Stimulated activated CD8-positive, alpha-beta memory T cell treated with anti-CD3 and anti-CD28 coated beads, Interleukin-4, amount 100 ng/mL, for 24 hours (primary cell): ENCODE measurements around the gene PAK6.

Source experiments
- DNase-seq: peaks from one replicate; pipeline ENCODE4 v3.0.0-alpha.2; 2020; ENCODE audit warnings: low read depth

Gene PAK6

GRCh38 chr15:40293006-40293405 is 54.1 kb downstream of the PAK6 start:
- no peak for DNase-seq

- DNase-seq = no peak
Measured at GRCh38 chr15:40293905-40294895, 55.3 kb downstream of the PAK6 start.

- no peak for DNase-seq
Measured at GRCh38 chr15:40295297-40295696, 56.4 kb downstream of the PAK6 start.

- DNase-seq = no peak
Measured at GRCh38 chr15:40295877-40296560, 57.2 kb downstream of the PAK6 start.

GRCh38 chr15:40296561-40297230 is 57.8 kb downstream of the PAK6 start:
- no peak for DNase-seq

GRCh38 chr15:40297356-40297755 is 58.5 kb downstream of the PAK6 start:
- no peak for DNase-seq

- DNase-seq = no peak
Measured at GRCh38 chr15:40298216-40298935, 59.5 kb downstream of the PAK6 start.

- DNase-seq = no peak
Measured at GRCh38 chr15:40300367-40300766, 61.5 kb downstream of the PAK6 start.

- DNase-seq = no peak
Measured at GRCh38 chr15:40300771-40301170, 61.9 kb downstream of the PAK6 start.

- no peak for DNase-seq
Measured at GRCh38 chr15:40301467-40302179, 62.8 kb downstream of the PAK6 start.

GRCh38 chr15:40302288-40302886 is 63.5 kb downstream of the PAK6 start:
- DNase-seq = no peak

- DNase-seq = no peak
Measured at GRCh38 chr15:40302981-40303380, 64.1 kb downstream of the PAK6 start.

GRCh38 chr15:40303576-40303975 is 64.7 kb downstream of the PAK6 start:
- DNase-seq = no peak

GRCh38 chr15:40305281-40305680 is 66.4 kb downstream of the PAK6 start:
- DNase-seq = no peak

- no peak for DNase-seq
Measured at GRCh38 chr15:40306371-40306770, 67.5 kb downstream of the PAK6 start.

- no peak for DNase-seq
Measured at GRCh38 chr15:40306908-40307307, 68.0 kb downstream of the PAK6 start.

- peak; percentile 45 for DNase-seq
Measured at GRCh38 chr15:40307421-40308211, 68.8 kb downstream of the PAK6 start, which contains the start of gene PLCB2. TSS of gene PLCB2 (minus strand) at chr15:40307935. CDS start at chr15:40307672, 263 bp downstream.

- DNase-seq = no peak
Measured at GRCh38 chr15:40309344-40309862, 70.5 kb downstream of the PAK6 start.
